GM19240 (cell line): Measurements from ENCODE around the gene CMTM1.

Source experiments
- DNase-seq: peaks from one replicate; pipeline ENCODE4 v3.0.0; 2011; ENCODE audit warnings: low spot score; ENCODE audit not compliant: insufficient read length

Gene CMTM1

DNA sequence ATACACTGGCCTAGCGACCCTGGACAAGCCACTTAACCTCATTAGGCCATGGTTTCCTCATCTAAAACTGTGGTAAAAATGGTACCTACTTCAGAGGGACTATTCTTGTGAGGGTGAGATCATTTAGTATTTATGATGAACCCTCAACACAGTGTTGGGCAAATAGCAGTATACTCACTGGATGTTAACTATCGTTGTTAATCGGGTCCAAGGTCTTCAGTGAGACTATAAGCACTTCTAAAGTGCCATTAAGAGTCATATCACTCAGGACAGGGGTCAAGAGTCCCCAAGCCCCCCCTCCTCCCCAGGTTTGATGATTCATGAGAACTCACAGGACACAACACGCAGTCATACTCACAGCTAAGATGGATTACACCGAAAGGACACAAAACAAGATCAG lies 27.3 kb upstream of the CMTM1 start:
- no peak for DNase-seq

DNA sequence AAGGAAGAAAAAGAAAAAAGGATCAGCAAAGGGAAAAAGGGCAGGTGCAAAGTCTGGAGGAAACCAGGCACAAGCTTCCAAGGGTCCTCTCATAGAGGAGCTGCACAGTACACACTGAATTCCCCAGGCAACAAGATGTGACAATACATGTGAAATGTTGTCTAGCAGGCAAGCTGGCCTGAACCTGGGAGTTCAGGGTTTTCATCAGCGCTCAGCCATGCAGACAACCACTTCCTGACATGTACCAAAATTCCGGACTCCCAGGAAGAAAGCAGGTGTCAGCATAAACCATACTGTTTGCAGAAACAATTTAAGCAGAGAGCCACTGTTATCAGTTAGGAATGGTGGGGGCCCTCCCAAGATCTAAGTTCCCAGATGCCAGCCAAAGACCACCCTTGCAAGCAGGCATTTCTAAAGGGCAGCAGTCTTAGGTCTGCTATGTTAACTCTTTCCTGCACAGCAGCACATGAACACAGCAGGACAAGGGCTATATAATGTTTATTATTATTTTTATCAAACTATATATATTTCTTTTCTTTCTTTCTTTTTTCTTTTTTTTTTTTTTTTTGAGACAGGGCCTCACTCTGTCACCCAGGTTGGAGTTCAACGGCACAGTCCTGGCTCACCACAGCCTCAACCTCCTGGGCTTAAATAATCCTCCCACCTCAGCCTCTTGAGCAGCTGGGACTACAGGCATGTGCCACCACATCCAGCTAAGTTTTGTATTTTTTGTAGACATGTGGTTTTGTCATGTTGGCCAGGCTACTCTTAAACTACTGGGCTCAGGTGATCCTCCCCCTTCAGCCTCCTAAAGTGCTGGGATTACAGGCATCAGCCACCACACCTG lies 26.4 kb upstream of the CMTM1 start:
- DNase-seq, result peak; percentile 33

DNA sequence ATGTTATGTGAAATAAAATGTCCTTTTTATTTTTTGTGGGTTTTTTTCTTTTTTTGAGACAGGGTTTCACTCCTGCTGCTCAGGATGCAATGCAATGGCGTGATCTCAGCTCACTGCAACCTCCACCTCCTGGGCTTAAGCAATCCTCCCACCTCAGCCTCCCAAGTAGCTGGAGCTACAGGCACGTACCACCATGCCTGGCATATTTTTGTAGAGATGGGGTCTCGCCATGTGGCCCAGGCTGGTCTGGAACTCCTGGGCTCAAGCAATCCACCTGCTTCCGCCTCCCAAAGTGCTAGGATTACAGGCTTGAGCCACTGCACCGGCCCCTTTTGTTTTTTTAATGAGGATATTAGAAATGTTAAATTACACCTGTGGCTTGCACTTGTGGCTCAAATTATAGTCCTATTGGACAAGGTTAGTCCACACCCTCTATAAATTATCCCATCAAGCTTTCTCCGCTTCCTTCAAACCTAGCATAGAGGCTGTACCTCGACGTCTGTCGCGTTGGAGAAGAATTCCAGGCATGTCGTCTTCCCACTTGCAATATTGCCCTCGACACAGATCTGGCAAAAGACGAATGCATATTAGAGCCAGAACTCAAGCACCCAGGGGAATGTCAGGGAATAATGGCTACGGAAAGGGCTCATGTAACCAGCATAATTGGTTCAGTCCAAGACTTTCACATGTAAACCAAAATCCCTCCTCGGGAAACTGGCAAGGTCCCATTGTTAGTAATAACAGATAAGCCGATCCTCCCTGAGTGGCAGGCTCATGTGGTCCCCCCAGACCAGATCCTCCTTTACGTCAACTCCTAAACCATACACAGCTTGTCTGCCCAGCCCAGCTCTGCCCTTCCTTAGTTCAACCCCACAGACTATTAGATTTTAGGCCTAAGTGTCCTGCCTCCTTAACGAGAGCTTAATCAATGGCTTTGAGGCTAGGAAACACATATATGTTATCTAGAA lies 24.6 kb upstream of the CMTM1 start:
- DNase-seq, result no peak

DNA sequence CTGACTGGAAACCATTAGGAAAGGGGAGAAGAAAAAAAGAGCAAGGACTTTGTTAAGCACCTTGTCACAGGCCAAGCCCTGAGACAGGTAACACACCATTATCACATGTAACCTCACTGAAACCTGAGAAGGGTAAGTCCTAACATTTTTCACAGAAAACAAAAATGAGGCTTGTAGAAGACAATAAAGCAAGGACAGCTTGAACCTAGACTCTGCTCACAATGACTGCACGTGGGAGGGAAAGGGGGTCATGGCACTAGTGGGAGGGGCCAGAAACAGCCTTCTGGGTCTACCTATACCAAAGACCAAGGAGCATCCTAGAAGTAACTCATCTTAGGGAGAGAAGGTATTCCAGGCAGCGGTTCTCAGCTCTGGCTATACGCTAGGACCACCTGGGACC lies 23.8 kb upstream of the CMTM1 start:
- DNase-seq, result no peak

DNA sequence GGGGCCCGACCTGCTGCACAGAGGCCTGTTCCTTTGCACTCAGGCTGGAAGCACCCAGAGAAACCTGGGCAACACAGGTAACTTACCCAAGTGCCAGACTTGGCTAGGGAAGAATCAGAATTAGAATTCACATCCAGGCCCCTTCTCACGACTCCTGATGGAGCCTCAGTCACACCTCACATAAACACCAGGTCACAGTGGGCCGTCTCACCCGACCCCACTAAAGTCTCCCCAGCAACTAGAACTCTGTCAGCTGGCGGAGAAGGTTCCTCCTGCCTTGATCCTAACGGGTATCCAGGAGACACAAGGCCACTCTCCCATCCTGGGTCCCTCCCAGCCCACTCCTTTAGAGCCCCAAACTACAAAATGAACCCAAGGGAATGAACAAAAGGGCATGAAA lies 22.7 kb upstream of the CMTM1 start:
- no peak for DNase-seq

DNA sequence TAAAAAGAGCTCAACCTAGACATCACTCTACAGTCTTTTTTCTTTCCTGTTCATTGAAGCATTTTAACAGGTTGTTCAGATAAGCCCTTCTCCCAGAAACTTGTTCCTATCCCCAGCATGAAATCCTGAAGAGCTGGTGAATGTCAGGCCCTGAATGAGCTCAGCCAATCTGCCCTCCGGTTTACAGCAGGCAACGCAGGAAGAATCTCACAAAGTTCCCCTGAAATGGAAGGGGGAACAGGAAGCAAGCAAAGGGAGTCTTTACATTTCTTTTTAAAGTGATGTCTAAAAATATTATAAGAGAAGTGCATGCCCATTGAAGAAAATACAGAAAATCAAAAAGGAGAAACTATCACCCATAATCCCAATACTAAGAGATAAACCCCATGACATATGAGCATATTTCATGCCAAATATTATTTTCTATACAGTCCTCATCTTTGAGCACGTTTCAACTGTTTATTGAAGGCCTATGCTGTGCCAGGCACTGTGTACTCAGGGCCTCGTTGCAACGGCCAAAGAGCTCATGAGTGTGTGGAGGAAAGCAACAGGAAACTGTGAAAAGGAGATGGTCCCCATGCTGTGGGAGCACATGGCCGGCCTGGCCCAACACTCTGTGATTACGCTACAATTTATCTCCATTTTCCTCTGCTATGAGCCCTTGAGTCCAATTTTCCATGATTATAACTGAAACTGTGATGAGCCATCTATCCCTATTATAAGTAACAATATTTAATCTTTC lies 22.1 kb upstream of the CMTM1 start:
- DNase-seq, result no peak

DNA sequence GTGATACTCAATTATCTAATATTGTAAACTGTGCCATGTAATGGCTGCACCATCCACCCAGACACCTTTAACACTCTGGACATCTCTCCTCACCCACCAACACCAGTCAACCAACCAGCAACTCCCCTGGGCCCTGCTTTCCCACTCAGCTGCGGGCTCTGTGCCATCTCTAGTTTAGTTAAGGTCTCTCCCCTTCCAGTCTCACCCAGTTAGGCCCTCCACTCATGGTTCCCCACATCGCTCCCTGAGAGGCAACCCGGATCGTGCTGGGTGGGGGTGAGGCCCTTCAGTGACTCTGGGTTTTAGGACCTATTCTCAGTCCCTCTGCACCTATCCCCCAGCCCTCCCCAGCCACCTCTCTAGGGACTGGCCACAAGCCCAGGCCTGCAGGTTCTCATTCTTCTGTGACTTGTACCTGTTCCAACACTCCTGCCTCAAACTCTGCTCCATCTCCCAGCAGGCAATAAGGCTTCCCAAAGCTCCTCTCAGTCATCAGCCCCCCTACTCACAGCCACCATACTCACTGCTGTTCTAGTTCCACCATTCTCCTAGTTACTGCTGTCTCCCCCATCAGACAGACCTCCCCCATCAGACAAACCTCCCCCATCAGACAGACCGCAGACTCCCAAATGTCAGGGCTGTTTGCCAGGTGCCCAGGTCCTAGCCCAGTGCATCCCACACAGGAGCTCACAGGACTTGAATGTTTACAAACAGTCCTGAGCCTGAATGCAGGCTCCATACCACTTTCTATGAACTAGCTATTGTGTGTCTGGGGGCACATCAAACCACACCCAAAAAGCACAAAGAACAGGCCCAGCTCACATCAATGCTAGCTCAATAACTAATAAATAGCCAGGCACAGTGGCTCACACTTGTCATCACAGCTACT lies 18.9 kb upstream of the CMTM1 start:
- DNase-seq, result no peak

DNA sequence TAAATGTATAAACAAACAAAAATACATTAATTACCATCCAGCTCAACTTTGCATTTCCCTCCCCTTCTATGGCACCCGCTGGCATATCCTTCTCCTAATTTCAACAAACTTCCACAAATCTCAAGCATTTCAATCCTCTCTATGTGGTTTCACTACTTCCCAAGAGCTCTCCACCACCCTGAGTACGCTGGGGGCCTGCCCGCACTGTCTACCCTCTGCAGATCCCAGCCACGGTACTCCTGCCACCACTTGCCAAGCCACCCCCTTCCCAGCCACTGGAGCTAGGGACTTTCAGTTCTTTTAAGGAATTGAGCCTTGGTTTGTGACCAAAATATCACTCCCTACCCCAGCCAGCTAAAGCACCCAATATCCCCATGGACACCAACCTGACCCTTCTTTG lies 18.2 kb upstream of the CMTM1 start:
- no peak for DNase-seq

DNA sequence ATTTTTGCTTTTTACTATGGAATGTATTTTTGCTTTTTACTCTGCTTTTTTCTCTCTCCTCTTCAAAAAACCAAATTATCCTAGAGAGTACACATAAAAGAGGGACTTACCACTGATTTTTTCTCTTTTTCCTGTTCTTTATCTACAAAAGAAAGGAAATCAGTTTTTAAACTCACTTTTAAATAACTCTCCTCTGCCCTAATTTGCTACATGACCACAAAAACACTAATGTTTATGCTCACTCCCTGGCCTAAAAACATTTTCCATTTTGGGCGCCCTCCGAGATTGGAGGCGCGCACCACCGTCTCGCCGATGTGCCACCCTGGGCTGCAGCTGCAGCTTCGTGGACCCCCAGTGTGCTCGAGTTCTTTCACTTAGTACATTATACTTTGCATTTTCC lies 17.4 kb upstream of the CMTM1 start:
- no peak for DNase-seq

DNA sequence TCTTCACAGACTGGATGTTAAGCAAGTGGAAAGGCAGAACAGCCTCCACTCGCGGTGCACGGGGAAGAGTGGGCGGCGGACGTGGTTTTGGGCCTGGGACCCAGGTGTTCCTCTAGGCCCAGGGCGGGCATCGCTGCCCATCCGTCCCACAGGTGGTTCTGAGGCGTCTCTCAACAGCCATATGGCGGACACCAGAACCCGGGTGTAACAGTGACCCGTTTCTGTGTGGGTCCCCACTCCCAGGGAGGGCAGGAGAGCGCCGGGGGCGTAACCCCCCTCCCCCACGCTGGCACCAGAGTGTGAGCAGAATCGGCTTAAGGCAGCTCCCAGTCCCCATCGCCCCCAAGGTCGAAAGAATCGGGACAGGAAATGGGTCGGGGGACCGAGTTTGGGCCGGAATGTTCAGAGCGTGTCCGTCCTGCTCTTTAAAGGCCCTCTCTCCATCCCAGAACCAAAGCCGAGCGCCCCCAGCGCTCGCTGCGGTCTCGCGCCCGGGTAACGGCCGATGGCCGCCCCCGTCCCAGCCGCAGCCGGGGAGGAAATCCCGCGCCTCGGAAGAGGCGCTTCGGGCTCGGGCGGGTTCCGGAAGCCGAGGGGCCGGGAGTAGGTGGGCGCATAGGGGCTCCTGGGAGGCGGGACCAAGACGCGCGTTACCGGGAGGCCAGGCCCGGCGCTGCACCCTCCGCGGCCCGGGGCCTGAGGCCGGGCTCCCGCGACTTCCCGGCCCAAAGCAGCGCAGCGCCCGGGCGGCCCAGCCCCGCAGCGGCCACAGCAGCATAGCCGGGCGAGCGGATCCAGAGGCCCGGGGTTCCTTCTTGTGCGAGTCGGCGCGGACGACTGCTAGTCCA lies 16.7 kb upstream of the CMTM1 start, which contains the start of gene TK2:
Gene TK2 (minus strand): TSS at position 839 of the 848 bp plus-strand sequence. CDS start 61 bp downstream, at position 778.
- peak; percentile 14 for DNase-seq

DNA sequence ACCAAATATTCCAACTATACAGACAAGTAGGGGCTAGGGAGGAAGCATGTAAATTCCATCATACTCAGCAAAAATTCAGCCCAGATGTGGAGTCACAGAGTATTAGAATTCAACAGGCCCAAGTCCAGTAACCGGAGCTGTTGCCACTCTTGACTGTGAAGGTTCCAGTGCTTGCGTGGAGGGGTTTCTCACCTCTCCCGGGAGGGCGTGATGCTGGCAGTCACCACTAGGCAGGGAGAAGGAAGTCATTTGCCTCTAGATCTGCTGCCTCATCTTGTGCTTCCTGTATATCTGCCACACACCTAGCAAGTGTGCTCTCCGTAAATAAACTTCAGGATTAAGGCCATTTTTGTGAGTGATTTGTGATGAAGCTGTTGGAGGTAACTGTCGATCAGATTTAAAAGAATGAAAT lies 14.9 kb upstream of the CMTM1 start:
- DNase-seq, result peak; percentile 23

DNA sequence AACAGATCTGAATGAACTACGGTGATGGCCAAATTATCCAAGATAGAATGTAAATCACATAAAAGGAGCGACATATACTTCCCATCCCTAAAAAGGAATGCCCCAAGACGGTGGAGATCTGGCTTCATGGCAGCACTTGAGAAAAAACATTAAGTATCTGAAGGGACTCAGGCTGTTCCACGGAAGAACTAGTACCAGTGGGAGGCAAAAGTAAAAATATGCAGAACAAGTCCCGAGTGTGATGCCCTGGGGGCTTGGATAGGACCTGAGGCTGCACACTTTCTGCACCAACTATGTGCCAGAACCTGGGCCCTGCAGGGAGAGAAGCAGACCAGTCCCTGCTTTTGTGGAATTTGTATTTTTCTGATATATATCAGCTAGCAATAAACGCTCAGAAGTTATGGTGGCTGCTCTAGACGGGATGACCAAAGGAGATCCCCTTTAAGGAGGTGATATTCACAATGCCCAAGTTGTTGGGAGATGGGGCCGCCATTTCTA lies 14.4 kb upstream of the CMTM1 start:
- DNase-seq, result peak; percentile 18

DNA sequence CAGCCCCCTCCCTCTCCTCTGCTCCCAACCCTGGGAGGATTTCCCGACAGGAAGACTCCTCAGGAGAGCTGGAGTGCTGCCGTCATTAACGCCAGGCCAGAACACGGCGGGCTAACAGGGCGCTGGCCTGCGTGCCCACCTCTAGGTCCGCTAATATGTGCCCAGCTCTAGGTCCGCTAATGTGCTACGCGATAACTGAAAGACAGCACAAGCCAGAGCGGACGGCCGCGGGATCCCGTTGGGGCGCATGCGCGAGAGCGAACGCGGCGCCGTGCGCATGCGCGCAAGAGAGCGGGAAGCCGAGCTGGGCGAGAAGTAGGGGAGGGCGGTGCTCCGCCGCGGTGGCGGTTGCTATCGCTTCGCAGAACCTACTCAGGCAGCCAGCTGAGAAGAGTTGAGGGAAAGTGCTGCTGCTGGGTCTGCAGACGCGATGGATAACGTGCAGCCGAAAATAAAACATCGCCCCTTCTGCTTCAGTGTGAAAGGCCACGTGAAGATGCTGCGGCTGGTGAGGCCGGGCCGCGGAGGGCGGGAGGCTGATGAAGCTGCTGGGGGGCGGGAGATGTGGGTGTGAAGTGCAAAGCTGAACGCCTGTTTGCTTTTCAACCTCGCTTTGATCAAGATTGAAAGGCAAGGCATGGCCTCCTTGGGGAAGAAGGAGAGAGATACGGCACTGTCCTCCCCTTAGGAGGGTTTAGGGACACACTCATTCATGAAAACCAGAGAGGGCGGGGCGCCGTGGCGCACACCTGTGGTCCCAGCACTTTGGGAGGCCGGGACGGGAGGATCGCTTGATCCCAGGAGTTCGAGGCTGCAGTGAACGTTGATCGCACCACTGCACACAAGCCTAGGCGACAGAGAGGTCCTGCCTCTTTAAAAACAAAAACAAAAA lies 13.7 kb upstream of the CMTM1 start, which contains the start of gene CKLF:
Gene CKLF (plus strand): TSS at position 291 of the 892 bp plus-strand sequence. CDS start 140 bp downstream, at position 431.
- peak; percentile 91 for DNase-seq

DNA sequence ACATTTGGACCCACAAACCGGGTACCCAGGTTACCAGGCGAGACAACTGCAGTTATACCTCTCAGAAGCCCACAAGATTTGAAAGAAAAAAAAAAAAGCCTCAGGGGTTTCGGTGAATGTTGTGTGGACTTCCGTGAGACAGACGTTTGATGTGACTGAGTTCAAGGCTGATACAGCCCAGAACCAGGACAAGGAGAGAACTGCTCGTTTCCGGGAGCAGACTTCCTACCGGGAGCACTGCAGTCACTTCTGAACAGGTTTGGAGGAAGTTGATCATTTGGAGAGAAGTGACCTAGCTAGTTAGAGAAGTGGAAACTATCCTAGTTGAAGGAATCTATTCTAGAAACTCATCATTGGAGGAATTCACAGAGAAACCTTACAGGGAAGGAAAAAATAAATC lies 13.0 kb upstream of the CMTM1 start:
- no peak for DNase-seq

DNA sequence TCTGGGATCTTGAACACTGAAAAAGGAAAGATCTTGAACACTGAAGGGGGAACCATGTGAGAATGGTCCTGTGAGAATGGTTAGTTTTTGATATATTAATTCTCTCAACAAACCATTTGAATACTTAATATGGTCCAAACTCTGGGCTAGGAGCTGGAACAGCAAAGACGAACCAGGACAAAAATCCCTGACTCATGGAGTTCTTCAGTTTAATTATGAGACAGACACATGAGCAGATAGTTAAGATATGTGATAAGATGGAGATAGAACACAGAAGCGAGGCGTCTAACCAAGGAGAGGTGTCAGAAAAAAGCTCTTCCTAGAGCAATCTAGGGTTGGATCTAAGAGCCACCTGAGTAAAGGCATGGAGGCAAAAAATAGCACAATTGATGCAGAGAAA lies 12.2 kb upstream of the CMTM1 start:
- no peak for DNase-seq

DNA sequence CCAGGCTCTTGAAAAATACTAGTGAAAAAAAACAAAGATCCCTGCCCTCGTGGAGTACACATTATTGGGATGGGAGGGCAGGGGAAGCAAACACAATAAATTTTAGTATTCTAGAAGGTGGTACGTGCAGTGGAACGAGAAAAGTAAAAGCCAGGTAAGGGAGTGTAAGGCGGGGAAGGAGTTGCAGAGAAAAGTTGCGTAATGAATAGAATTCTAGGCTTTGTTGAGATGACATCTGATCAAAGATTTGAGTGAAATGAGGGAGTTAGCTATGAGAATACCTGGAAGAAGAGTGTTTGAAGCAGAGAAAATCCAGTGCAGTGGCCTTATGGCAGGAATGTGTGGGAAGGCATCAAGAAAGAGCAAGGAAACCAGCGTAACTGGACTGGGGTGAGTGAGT lies 11.7 kb upstream of the CMTM1 start:
- no peak for DNase-seq

DNA sequence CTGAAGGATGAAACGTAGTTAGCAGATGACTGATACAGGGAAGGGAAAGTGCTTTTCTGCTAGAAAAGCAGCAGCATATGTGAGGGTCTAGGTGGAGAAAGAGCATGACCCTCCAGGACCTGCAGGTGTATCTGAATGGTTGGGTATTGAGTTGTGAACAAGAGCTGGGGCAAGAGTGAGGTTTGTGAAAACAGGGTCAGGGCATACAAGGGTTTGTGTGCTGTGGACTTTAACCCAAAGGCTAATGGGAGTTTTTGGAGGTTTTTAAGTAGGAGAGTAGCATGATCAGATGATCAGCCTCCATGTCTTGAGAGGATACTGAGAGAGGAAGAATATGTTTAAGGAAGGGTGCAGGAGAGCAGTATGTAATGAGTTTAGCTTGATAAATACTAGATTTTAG lies 6.1 kb upstream of the CMTM1 start:
- DNase-seq, result no peak

DNA sequence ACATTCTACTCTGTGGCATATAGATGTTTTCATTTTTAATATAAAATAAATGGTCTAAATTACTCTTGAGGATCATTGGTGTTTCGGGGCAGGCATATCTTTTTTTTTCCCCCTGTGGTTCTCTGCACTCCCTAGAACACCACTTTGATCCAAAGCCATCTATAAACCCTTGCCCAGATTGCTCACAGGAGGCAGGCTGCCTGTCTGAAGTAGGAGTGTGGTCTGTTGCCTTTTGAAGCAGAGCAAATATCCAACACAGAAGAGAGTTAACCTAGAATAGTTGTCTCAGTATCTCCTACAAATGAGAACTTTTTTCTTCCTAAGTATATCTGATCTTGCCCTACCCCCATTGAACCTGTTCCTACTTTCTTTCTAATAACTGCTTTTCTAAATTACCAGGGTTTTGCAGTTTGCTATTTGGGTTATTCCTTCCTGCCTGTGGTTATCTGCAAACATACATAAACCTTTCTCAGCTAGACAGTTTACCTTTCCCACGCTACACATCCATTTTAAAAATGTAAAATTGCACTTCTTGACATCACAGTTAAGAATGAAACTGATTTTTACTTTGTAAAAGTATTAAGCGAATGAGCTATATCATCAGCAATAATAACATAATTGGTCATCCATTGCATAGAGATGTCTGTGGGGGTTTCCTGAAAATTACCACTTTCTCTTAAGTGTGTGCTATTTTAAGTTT lies 4.7 kb upstream of the CMTM1 start:
- DNase-seq, result no peak
